GM18526 (cell line): ENCODE data around the gene LRRC61.
A peak's percentile ranks its signal among the peaks of the same experiment; 100 is the strongest.

Source experiments
- POLR2A ChIP-seq: IDR thresholded peaks from 3 replicates; pipeline ENCODE4 v1.6.1; 2011; ENCODE audit not compliant: insufficient read length; ENCODE audit errors: extremely low read depth

LRRC61 gene

GRCh38 chr7:150358988-150359621 lies 36.0 kb downstream of the LRRC61 start:
- TF ChIP-seq POLR2A: no peak

GRCh38 chr7:150359622-150360362 lies 36.6 kb downstream of the LRRC61 start:
- no peak for TF ChIP-seq POLR2A

- TF ChIP-seq POLR2A: no peak
These were observed 37.4 kb downstream of the LRRC61 start for GRCh38 chr7:150360363-150361058.

- no peak for TF ChIP-seq POLR2A
These were observed 38.2 kb downstream of the LRRC61 start for GRCh38 chr7:150361402-150361801.

- no peak for TF ChIP-seq POLR2A
These were observed 38.9 kb downstream of the LRRC61 start for GRCh38 chr7:150361807-150362621.

- no peak for TF ChIP-seq POLR2A
These were observed 40.2 kb downstream of the LRRC61 start for GRCh38 chr7:150363370-150363769.

- no peak for TF ChIP-seq POLR2A
These were observed 40.7 kb downstream of the LRRC61 start for GRCh38 chr7:150363872-150364271.

GRCh38 chr7:150365194-150365593 lies 42.0 kb downstream of the LRRC61 start:
- TF ChIP-seq POLR2A: no peak

- TF ChIP-seq POLR2A: no peak
These were observed 42.7 kb downstream of the LRRC61 start for GRCh38 chr7:150365673-150366398.

GRCh38 chr7:150367677-150368095 lies 44.5 kb downstream of the LRRC61 start:
- TF ChIP-seq POLR2A: peak; percentile 13

GRCh38 chr7:150368096-150368883 lies 45.1 kb downstream of the LRRC61 start, which contains the start of gene REPIN1:
TSS of gene REPIN1 (plus strand) at chr7:150368822. CDS start at chr7:150369712, 890 bp downstream.
- peak; percentile 67 for TF ChIP-seq POLR2A

GRCh38 chr7:150368884-150369747 lies 46.0 kb downstream of the LRRC61 start:
- peak; percentile 47 for TF ChIP-seq POLR2A
